Left kidney (tissue), 2 donors: ENCODE data around the gene GPR68. TPM values are rescaled to one million over a fixed set of nuclear protein-coding genes. Genes with fewer than 3 reads are reported as not detected.
"Not testable (repeated sequence)": the region's sequence is repeated elsewhere in the genome, so short reads cannot be mapped to it uniquely, and the experiment has no call there.

Experiments
- DNase-seq: peaks from one replicate; pipeline ENCODE4 v3.0.0-alpha.2; 2013
- polyA plus RNA-seq: library from polyadenylated mRNA; unstranded; fragments of 120-200 nt; gene quantifications from one replicate; pipeline ENCODE4 v1.2.1, GENCODE V29; 2013; ENCODE audit not compliant: insufficient read length

GPR68 gene
- polyA plus RNA-seq, 1 donor = 3.1 TPM

- no peak for DNase-seq
Measured at GRCh38 chr14:91190853-91191252, 53.7 kb downstream of the GPR68 start.

- no peak for DNase-seq
Measured at GRCh38 chr14:91187271-91187670, 57.2 kb downstream of the GPR68 start.

- DNase-seq = no peak
Measured at GRCh38 chr14:91186515-91187066, 57.9 kb downstream of the GPR68 start.

GRCh38 chr14:91185721-91186120, 58.8 kb downstream of the GPR68 start:
- no peak for DNase-seq

GRCh38 chr14:91184559-91184958, 59.9 kb downstream of the GPR68 start:
- no peak for DNase-seq

GRCh38 chr14:91182753-91183152, 61.8 kb downstream of the GPR68 start:
- DNase-seq = not testable (repeated sequence)

Other genes starting within 250 kb of the GPR68 start
- 9.2 TPM for gene RPS6KA5, start 184.1 kb downstream of the GPR68 start, polyA plus RNA-seq
- 78.7 TPM for gene DGLUCY, start 130.6 kb downstream of the GPR68 start, polyA plus RNA-seq
- 42.5 TPM for gene CCDC88C, start 173.1 kb upstream of the GPR68 start, polyA plus RNA-seq